GM19452 (cell line): ENCODE results near the gene KRT9.
"Not testable (repeated sequence)": the region's sequence is repeated elsewhere in the genome, so short reads cannot be mapped to it uniquely, and the experiment has no call there.

Experiments
- ATAC-seq: cut with Tn5 transposase; IDR thresholded peaks from one replicate; pipeline ENCODE4 v1.9.1; 2021; ENCODE audit not compliant: unreplicated experiment

KRT9 gene

GRCh38 chr17:41606930-41607329 lies 35.1 kb upstream of the KRT9 start:
- ATAC-seq: not testable (repeated sequence)

GRCh38 chr17:41602524-41602923 lies 30.7 kb upstream of the KRT9 start:
- no peak for ATAC-seq

- no peak for ATAC-seq
These were observed 28.5 kb upstream of the KRT9 start for GRCh38 chr17:41600318-41600717.

GRCh38 chr17:41599680-41600079 lies 27.8 kb upstream of the KRT9 start:
- ATAC-seq: no peak

- no peak for ATAC-seq
These were observed 23.7 kb upstream of the KRT9 start for GRCh38 chr17:41595585-41595984.

GRCh38 chr17:41594363-41594915 lies 22.6 kb upstream of the KRT9 start:
- no peak for ATAC-seq

- ATAC-seq: no peak
These were observed 21.6 kb upstream of the KRT9 start for GRCh38 chr17:41593306-41593981.

- no peak for ATAC-seq
These were observed 20.9 kb upstream of the KRT9 start for GRCh38 chr17:41592601-41593305.

- no peak for ATAC-seq
These were observed 17.4 kb upstream of the KRT9 start for GRCh38 chr17:41589301-41589700.

- ATAC-seq: no peak
These were observed 16.4 kb upstream of the KRT9 start for GRCh38 chr17:41588126-41588810.

GRCh38 chr17:41586863-41587495 lies 15.1 kb upstream of the KRT9 start, which contains the start of gene KRT14:
TSS of gene KRT14 (minus strand) at chr17:41586895. CDS start at chr17:41586834, 61 bp downstream.
- ATAC-seq: no peak

- ATAC-seq: no peak
These were observed 13.6 kb upstream of the KRT9 start for GRCh38 chr17:41585301-41586056.

GRCh38 chr17:41584331-41584927 lies 12.6 kb upstream of the KRT9 start:
- not testable (repeated sequence) for ATAC-seq

- no peak for ATAC-seq
These were observed 11.6 kb upstream of the KRT9 start for GRCh38 chr17:41583137-41584127.

- ATAC-seq: not testable (repeated sequence)
These were observed 10.5 kb upstream of the KRT9 start for GRCh38 chr17:41582061-41582968.

GRCh38 chr17:41581366-41582060 lies 9.7 kb upstream of the KRT9 start:
- no peak for ATAC-seq

- ATAC-seq: no peak
These were observed 9.0 kb upstream of the KRT9 start for GRCh38 chr17:41580687-41581365.
